Measurements from ENCODE around the gene ADGRG7.
"Not testable (repeated sequence)": the region's sequence is repeated elsewhere in the genome, so short reads cannot be mapped to it uniquely, and the experiment has no call there.

ADGRG7 gene

DNA sequence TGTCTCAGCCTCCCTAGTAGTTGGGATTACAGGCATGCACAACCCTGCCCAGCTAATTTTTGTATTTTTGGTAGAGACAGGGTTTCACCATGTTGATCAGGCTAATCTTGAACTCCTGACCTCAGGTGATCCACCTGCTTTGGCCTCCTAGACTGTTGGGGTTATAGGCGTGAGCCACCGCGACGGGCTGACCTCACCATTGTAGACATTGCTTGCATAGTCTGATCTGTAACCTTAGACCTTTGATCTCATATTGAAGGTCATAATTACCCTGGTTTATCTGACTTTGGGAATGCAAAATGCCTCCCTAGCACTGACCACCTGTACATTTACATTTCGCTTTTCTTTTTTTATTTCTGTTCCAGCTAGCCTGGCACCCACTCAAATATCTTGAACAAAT, 31.2 kb downstream of the ADGRG7 start:
- no peak overlapping the region for H3K4me3 ChIP-seq (ENCODE audit: low read depth, low read length)
- no peak for DNase-seq (ENCODE audit: low read depth)

DNA sequence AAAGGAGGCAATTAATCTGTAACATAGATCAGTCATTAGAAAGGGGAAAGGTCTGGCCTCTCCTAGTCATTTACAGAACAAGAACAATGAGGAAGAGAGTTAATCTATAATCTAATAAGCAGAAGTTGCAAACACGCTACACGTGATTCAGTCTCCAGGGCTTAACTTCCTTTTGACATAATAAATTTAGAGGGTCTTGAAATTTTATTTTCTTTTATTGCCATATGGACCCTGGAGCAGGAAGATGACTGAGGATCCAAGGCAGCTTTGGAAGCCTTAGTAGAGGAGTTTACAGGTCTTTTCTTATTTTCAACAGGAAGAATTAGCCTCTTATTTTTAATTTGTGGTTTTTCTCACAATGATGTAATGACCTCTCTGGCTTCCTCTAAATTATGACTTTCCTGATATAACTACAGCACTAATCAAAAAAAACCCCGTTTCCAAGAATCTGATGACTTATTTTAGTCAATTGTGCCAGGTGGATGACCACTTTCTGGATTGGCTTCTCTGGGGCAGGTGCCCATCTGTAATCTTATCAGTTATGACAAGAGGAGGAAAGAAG, 32.2 kb downstream of the ADGRG7 start:
- H3K4me3 ChIP-seq (ENCODE audit: low read depth, low read length): no peak overlapping the region
- DNase-seq (ENCODE audit: low read depth): no peak

DNA sequence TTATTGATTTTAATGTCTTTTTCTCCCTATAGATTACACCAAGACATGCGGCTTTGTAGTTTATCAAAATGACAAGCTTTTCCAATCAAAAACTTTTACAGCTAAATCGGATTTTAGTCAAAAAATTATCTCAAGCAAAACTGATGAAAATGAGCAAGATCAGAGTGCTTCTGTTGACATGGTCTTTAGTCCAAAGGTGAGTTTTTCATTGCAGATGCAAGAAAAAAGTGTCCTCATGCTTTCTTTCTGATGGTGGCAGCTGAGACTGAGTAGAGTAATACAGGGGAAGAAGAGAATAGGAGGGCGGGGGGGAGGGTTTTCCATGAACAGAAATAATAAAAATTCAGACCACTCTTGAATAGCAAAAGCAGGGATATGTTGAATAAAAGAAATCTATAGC, 36.5 kb downstream of the ADGRG7 start:
- no peak for DNase-seq (ENCODE audit: low read depth)
- no peak overlapping the region for H3K4me3 ChIP-seq (ENCODE audit: low read depth, low read length)

DNA sequence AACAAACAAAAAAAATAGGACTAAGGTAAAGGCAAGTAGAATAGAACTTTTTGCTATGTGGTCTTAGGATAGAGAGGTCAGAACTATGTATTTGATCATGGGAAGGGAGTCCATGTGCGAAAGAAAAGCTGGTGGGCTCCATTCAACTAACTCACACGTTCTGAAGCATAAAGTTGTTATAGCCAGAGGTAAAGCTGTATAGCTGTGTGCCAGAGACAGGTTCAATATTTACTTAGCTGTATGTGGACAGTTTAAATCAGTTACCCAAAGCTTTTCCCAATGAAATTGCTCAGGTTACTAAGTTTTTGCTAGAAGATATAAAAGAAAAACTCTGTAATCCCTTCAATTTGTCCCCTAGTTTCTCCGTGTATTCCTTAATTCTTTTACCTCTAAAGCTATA, 37.8 kb downstream of the ADGRG7 start:
- H3K4me3 ChIP-seq (ENCODE audit: low read depth, low read length): no peak overlapping the region
- no peak for DNase-seq (ENCODE audit: low read depth)

DNA sequence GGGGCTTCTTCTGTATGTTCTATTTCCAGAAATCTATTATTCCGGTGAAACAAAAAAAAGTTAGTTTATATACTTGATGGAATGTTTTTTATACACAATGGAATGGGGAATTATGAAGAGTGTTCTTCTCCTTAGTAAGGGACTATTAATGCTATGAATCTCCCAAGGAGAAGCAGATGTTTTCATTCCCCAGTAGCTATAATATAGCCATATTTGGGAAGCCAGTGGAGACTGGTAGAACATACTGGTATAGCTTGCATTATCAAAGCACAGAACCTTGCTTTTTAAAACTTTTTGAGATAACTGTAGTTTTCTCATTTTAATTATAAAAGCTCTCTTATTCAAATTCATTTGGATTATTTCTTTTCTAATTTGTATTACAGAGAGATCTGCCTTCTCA, 38.3 kb downstream of the ADGRG7 start:
- DNase-seq (ENCODE audit: low read depth): no peak
- H3K4me3 ChIP-seq (ENCODE audit: low read depth, low read length): no peak overlapping the region

DNA sequence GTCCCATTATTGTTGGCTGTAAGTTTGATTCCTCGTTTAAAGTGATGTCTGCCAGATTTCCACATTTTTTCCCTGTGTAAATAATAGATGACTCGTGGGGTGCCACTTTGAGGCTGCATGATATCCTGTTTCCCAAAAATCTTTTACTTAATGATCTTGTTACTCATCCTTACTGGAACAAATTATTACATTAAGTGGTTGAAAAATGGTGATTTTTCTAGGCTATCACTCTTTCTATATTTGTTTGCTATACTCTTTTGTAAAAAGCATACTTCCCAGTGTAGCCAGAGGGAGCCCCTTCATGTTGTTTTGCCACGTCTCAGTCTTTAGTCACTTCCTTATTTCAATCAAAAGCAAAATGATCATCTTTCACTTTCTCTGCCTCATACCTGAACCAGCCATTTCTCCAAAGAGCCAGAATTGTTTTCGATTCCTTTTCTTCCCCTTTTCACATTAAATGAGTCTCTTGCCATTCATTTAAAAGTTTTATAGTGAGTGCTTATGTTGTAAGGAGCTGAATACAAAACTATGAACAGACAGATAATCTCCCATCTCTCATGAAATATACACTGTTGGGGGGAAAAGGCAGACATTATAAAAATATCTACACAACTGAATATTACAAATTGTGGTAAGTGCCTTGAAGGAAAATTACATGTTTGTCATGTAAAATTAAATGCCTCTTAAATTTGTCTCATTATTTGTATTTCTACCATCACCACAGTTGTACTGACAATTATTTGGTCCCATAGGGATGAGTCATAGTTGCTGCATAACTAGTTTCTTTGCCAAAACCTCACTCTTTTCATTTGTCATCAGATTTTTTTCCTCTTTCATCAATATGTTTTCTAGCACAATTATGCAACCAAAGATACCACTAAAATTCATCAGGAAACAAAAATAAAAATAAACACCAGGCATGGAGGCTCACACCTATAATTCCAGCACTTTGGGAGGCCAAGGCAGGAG, 41.5 kb downstream of the ADGRG7 start:
- peak; percentile 61 for DNase-seq (ENCODE audit: low read depth)
- peak overlapping the region; percentile 23 for H3K4me3 ChIP-seq (ENCODE audit: low read depth, low read length)

DNA sequence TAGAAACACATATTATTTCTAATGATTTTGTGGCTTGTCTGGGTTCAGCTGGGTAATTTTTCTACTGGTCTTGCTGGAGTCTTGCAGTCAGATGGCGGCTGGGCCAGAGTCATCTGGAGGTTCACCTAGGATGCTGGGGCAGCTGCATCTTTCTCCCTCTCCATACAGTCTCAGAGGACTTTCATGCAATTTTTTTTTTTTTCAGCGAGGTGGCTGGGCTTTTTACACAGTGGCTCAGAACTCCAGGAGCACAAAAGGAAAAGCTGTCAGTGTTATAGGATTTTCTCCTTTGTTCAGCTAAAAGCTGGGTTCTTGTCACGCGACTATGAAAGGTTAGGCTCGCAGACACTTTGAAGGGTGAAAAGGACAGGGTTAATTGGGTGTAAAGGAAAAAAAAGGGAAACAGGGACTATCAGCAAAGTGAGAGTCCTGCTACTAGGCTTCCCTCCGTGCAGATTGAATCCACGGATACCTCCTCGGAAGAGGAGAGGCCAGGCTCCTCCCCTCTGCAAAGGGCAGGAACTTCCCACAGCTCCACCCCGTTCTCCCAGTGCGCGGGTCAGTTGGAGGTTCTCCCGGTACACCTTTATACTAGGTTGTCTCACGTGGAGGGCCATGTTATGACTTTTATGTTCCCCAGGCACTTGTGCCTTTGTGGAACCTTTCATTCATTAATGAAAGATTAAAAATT, 44.3 kb downstream of the ADGRG7 start:
- no peak for DNase-seq (ENCODE audit: low read depth)
- no peak overlapping the region for H3K4me3 ChIP-seq (ENCODE audit: low read depth, low read length)

DNA sequence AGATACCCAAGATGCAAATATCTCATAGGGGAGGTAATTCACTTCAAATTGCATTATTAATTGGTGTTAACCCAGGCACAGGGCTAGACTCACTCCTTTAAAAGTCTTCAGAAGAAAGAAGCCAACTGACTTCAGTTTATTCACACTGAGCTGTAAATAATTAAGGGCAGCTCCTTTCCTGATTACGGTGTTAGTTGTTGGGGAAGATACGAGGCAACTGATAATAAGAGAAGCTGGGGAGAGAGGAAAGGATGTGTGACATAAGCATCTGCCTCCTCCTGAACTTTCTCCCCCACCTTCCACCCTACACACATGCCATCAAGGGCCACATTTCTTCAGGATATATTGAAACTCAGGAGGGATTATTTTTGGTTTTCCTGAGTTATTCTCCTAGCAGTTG, 47.5 kb downstream of the ADGRG7 start:
- DNase-seq (ENCODE audit: low read depth): no peak
- no peak overlapping the region for H3K4me3 ChIP-seq (ENCODE audit: low read depth, low read length)

DNA sequence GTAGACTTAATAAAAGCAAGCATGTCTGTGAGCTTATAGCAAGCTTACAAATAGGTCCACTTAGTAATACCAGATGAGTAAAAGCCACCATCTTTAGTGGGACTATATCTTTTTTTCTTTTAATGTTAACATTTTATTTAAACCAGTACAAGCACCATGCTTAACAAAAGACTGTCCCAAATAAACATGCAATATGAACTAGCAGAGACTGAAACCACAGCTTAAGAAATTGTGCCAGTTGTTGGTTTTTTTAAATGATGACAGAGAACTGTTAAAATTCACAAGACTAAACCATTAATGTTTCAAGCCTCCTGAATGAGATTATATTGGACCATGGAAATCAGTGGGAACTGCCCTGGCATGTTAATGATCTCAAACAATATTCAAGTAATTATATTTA, 51.9 kb downstream of the ADGRG7 start:
- DNase-seq (ENCODE audit: low read depth); H3K4me3 ChIP-seq (ENCODE audit: low read depth, low read length): not testable (repeated sequence)

DNA sequence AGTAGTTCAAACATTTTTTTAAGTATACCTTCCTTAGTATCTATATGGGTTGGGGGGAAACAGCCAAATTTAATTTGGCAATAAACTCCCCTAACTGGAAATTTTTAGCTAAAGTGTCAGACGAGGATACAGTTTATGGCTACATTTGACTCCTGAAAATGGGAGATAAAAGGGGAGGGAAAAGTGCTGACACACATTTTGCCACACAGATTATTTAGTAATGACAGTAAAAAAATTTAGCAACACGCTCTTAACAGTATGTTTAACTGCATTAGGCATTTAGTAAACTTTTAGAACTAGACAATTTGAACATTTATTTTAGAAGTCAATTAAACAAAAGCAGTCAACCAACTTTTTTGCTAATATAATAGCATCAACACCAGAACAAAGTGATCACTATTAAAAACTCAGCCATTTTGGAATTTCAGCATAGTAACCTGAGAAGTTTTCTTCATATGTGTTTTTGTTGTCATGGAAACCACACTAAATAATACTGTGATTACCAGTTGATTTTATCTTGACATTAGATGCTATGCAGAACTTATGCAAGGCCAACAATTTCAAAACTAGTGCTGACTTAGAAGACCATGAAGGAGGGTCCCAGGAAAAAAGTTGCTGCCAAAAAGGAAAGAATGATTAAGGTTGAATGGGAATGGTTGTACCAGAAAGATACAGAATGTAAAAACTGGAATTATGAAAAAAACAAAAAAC, 52.9 kb downstream of the ADGRG7 start:
- no peak for DNase-seq (ENCODE audit: low read depth)
- H3K4me3 ChIP-seq (ENCODE audit: low read depth, low read length): no peak overlapping the region

DNA sequence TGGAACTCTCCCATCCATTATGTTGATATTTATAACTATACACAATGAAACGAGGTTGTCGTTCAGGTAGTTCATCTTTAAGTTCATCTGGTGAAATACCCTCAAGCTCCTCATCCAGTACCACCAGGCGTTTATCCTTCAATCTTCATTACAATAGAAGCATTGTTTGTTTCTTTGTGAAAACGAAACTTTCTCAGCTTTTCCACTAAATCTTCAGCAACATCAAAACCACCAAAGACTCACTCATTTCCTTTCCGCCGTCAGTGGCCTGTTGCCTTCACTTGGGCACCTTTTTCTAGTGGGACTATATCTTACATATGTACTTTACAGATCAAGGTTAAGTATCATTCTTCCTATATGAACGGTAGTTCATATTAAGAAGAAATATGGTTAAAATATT, 55.8 kb downstream of the ADGRG7 start:
- H3K4me3 ChIP-seq (ENCODE audit: low read depth, low read length): no peak overlapping the region
- no peak for DNase-seq (ENCODE audit: low read depth)

DNA sequence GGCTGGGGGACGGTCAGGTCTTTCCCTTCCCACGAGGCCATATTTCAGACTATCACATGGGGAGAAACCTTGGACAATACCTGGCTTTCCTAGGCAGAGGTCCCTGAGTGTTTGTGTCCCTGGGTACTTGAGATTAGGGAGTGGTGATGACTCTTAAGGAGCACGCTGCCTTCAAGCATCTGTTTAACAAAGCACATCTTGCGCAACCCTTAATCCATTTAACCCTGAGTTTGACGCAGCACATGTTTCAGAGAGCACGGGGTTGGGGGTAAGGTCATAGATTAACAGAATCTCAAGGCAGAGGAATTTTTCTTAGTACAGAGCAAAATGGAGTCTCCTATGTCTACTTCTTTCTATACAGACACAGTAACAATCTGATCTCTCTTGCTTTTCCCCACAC, 57.3 kb downstream of the ADGRG7 start:
- DNase-seq (ENCODE audit: low read depth): not testable (repeated sequence)

DNA sequence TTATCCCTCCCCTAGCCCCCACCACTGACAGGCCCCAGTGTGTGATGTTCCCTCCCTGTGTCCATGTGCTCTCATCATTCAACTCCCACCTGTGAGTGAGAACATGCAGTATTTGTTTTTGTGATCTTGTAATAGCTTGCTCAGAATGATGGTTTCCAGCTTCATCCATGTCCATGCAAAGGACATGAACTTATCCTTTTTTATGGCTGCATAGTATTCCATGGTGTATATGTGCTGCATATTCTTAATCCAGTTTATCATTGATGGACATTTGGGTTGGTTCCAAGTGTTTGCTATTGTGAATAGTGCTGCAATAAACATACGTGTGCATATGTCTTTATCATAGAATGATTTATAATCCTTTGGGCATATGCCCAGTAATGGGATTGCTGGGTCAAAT, 57.9 kb downstream of the ADGRG7 start:
- not testable (repeated sequence) for DNase-seq (ENCODE audit: low read depth); H3K4me3 ChIP-seq (ENCODE audit: low read depth, low read length)

More for the DNA sequence above, 57.3 kb downstream of the ADGRG7 start:
- not testable (repeated sequence) for H3K4me3 ChIP-seq (ENCODE audit: low read depth, low read length)

DNA sequence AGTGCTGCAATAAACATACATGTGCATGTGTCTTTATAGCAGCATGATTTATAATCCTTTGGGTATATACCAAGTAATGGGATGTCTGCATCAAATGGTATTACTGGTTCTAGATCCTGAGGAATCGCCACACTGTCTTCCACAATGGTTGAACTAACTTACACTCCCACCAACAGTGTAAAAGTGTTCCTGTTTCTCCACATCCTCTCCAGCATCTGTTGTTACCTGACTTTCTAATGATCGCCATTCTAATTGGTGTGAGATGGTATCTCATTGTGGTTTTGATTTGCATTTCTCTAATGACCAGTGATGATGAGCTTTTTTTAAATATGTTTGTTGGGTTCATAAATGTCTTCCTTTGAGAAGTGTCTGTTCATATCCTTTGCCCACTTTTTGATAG, 61.6 kb downstream of the ADGRG7 start:
- not testable (repeated sequence) for H3K4me3 ChIP-seq (ENCODE audit: low read depth, low read length); DNase-seq (ENCODE audit: low read depth)

DNA sequence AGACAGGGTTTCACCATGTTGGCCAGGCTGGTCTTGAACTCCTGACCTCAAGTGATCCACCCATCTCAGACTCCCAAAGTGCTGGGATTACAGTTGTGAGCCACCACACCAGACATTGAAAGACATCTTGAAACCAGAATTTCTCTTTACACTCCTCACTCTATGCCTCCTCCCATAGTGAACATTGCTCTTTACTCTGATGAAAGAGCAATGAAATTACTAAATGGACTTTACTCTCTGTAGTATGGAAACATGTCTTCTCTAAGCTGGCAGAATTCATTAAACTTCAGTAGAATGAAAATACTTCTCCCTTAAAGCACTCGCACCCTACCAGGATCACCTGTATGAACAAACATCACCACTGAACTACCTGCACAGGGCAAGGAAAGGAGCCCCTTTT, 72.1 kb downstream of the ADGRG7 start:
- DNase-seq (ENCODE audit: low read depth): no peak

DNA sequence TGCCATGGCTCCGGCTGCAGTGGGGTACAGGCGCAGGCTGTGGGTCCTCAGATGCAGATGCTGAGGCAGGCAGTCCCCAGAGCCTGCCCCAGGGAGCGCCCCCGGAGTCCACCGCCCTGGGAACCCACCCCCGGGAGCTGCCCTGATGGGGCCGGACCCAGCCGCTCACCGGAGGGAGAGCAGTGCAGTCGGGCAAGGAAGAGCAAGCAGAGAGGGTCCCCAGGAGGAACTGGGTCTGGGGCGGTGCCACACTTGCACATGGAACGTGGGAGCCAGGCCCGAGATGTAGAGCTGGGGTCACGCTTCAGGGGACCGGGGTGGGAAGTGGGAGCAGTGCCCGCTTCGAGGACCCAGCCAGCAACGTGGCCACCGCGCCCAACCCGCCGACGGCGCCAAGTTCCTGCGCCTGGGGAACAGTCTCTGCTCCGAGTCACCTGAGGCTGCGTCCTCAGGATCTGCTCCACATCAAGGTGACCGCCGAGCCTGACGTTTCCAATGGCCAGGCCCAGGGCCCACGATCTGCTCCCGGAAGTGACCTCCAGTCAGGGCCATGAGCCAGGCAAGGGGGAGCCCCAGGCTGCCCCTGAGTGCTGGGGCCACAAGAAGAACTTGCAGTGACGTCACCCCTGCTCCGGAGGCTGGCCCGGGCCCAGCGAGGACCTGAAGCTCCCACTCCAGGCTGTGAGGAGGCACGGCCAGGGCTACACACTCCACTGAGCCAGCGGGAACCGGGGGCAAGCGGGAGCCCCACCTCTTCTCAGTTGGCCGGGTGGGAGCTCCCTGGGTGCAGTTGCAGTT, 72.9 kb downstream of the ADGRG7 start:
- H3K4me3 ChIP-seq (ENCODE audit: low read depth, low read length): no peak overlapping the region
- DNase-seq (ENCODE audit: low read depth): no peak

More for the DNA sequence above, 72.1 kb downstream of the ADGRG7 start:
- no peak overlapping the region for H3K4me3 ChIP-seq (ENCODE audit: low read depth, low read length)

DNA sequence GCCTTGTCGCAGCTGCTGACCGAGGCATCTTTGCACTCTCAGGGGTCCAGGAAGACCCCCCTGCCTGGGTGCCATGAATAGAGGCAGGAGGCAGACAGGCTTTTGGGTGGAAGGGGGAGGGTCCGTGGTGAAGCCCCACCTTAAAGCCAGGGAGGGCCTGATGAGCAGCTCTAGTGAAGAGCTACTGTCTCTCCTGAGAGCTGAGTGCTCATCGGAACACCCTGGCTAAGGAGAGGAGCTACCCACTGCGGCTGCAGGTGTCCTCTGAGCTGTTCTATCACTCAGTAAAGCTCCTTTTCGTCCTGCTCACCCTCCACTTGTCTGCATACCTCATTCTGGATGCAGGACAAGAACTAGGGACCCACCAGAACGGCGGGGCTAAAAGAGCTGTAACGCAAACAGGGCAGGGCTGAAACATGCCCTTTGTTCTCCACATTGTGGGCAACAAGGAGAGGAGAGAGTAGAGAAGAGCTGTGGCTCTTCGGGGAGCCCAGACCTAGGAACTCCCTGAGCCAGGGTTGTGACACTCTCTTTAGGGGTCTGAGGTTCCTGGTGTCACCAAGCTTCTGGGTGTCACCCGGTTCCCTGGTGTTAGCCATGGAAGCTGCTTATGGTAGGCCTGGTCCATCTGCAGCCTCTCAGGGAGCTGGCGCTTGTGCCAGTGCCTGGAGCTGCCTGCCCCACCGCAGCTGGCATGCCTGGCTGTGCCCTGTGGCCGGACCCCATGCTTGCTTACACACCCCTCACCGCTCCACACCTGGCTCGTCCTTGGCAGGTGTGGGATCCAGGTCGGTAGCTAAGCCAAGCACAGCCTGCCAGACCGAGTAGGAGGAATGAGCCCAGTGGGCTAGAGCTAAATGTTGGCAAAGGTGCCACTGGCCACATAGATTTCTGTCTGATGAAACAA, 73.7 kb downstream of the ADGRG7 start:
- no peak for DNase-seq (ENCODE audit: low read depth)
- H3K4me3 ChIP-seq (ENCODE audit: low read depth, low read length): no peak overlapping the region

DNA sequence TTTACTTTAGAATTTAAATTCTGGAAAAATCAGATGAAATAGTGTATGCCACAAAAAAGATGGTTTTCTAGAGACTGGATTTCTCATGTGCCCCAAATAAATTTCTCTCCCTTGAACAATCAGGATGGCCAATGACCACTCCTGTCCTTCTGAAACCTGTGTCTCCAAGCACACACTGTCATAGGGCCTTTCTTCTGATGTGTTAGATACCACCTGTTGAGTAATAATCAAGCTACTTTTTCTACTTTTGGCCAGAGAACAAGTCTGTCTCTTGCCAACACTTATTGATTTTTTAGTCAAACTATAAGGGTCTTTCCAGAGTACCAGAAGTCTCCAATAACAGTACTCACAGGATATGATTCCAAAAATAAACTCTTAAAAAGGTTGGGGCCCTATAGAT, 83.8 kb downstream of the ADGRG7 start:
- no peak overlapping the region for H3K4me3 ChIP-seq (ENCODE audit: low read depth, low read length)
- DNase-seq (ENCODE audit: low read depth): no peak
